Measurements from ENCODE around the gene UPP1. TPM values are rescaled to one million over a fixed set of nuclear protein-coding genes. Genes with fewer than 3 reads are reported as not detected.

The UPP1 gene
- total and polyA plus RNA-seq, 10 of the 15 experiments (the other 5 are each of a cell fraction or from before 2014, with no cell fraction given), result 0.93 to 7.9 (median 3.8) TPM

GRCh38 chr7:48059706-48060105 lies 29.4 kb upstream of the UPP1 start:
- no peak overlapping the region for H3K27ac ChIP-seq (ENCODE audit: control insufficient read depth, insufficient read depth)
- no peaks in the 10 kb centered on the region for H3K79me2 ChIP-seq (ENCODE audit: control insufficient read depth, insufficient read depth, low read length)
- no peak for TF ChIP-seq ZBED1 (IDR thresholded peaks at IDR 0.05; ENCODE audit: borderline replicate concordance)
- no peak for TF ChIP-seq HDAC6 (IDR thresholded peaks at IDR 0.05; ENCODE audit: unreplicated experiment)
- no peak for TF ChIP-seq SUZ12 (IDR thresholded peaks at IDR 0.05; ENCODE audit: unreplicated experiment)
- no peak for TF ChIP-seq WRNIP1 (IDR thresholded peaks at IDR 0.05; ENCODE audit: borderline replicate concordance, low read depth, low read length)
- TF ChIP-seq RBBP5 (conservative IDR thresholded peaks at IDR 0.05), result no peak
- no peak for TF ChIP-seq MXI1 (IDR thresholded peaks at IDR 0.05; ENCODE audit: low read depth, low read length)
- TF ChIP-seq KAT2A (conservative IDR thresholded peaks at IDR 0.05; ENCODE audit: control insufficient read depth, low read depth, low read length), result no peak
- TF ChIP-seq E4F1 (IDR thresholded peaks at IDR 0.05; ENCODE audit: borderline replicate concordance, partially characterized antibody), result no peak
- TF ChIP-seq RAD21 (IDR thresholded peaks at IDR 0.05; ENCODE audit: insufficient read depth, low read depth, low read length), result no peak
- H3K4me3 ChIP-seq, result no peak overlapping the region
- in situ Hi-C loops (cut with MboI) (no loop called here), intact Hi-C loops (cut with micrococcal nuclease; ENCODE audit: unreplicated experiment) (no loop called here)
- H4K20me1 ChIP-seq (ENCODE audit: control insufficient read depth, insufficient read depth), result no peaks in the 10 kb centered on the region
- no peak overlapping the region for H2AFZ ChIP-seq (ENCODE audit: control insufficient read depth, low read depth, low read length)
- no peaks in the 10 kb centered on the region for H3K36me3 ChIP-seq (ENCODE audit: control insufficient read depth in 2 of 2, insufficient read depth in 2 of 2, low read length in 1 of 2)
- H3K4me2 ChIP-seq (ENCODE audit: control insufficient read depth, insufficient read depth), result no peak overlapping the region
- DNase-seq (ENCODE audit: low read depth, low spot score) (no peak), FAIRE-seq (no peak), ATAC-seq (no peak)
- H3K9me3 ChIP-seq (replicated peaks; ENCODE audit: control insufficient read depth, insufficient read depth, low read length), result no peaks in the 10 kb centered on the region
- 47% methylated on average over 5 of the region's 5 CpGs for WGBS (ENCODE audit: insufficient coverage, insufficient replicate concordance, low lambda C conversion rate, missing lambda C conversion rate)
- ChIA-PET RAD21 (ENCODE audit: unreplicated experiment) (no interaction called here), CTCF (interaction anchor here (0.6 kb wide), 1 partner anchor 51 kb away, joined by 3 read pairs; no protein-coding TSS in a partner anchor), POLR2A (no interaction called here), SMC1A (ENCODE audit: uncharacterized antibody, unreplicated experiment) (interaction anchor here (1.2 kb wide), 1 partner anchor 68 kb away, joined by 4 read pairs; no protein-coding TSS in a partner anchor)
- no peaks in the 10 kb centered on the region for H3K27me3 ChIP-seq (replicated peaks in 1 of 2; ENCODE audit: control insufficient read depth in 2 of 2, insufficient read depth in 2 of 2, low read length in 1 of 2)
- no peaks in the 10 kb centered on the region for H3K4me1 ChIP-seq (ENCODE audit: control insufficient read depth, insufficient read depth, low read length)
- no TSS peak for BruUV-seq (replicated peaks)
- no peak overlapping the region for H3K9ac ChIP-seq (ENCODE audit: control insufficient read depth, insufficient read depth, low read length)
